ENCODE data around the gene NFATC4.
A peak's percentile ranks its signal among the peaks of the same experiment; 100 is the strongest.

Gene NFATC4

DNA sequence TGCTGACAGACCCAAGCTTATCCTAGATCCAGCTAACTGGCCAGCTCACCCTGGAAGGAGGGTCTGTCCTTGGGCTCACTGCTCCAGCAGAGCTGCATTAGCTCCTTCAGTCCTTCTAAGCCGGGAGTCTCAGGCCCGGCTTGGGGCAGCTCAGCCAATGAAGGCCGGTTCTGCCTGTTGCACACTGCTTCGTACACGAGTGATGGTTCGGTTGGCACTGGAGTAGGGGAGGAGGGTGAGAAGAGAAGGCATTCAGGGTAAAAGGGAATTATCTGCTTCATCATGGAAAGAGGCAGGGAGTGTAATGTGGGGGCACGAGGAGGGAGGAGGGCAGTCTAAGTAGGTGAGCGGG, 30.2 kb upstream of the NFATC4 start:
- in situ Hi-C loops (cut with HindIII; ENCODE audit: low sequenced_read_pairs): no loop called here
- H3K4me3 ChIP-seq (ENCODE audit: low read depth, low read length): no peak overlapping the region
- TF ChIP-seq, protein P1, sequence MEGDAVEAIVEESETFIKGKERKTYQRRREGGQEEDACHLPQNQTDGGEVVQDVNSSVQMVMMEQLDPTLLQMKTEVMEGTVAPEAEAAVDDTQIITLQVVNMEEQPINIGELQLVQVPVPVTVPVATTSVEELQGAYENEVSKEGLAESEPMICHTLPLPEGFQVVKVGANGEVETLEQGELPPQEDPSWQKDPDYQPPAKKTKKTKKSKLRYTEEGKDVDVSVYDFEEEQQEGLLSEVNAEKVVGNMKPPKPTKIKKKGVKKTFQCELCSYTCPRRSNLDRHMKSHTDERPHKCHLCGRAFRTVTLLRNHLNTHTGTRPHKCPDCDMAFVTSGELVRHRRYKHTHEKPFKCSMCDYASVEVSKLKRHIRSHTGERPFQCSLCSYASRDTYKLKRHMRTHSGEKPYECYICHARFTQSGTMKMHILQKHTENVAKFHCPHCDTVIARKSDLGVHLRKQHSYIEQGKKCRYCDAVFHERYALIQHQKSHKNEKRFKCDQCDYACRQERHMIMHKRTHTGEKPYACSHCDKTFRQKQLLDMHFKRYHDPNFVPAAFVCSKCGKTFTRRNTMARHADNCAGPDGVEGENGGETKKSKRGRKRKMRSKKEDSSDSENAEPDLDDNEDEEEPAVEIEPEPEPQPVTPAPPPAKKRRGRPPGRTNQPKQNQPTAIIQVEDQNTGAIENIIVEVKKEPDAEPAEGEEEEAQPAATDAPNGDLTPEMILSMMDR (IDR thresholded peaks at IDR 0.05; ENCODE audit: low read depth, low read length, missing control alignments): no peak
- no peak for DNase-seq (ENCODE audit: low read depth)

DNA sequence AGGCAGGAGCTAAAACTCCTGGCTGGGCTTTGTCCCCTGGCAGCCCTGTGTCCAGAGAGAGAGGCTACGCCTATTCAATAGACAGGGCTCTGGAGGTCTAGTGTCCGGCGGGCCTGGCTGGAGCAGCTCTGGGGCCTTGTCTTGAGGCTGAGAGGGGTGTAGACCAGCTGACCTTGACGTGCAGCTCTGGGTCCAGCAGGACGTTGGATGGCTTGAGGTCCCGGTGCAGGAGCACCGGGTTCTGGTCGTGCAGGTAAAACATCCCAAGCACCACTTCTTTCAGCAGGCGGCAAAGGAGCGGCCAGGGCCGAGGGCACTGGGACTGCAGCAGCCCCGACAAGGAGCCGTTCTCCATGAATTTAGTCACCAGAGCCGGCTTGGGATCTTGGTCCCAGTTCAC, 29.1 kb upstream of the NFATC4 start:
- H3K4me3 ChIP-seq (ENCODE audit: low read depth, low read length): no peak overlapping the region
- in situ Hi-C loops (cut with HindIII; ENCODE audit: low sequenced_read_pairs): no loop called here
- DNase-seq (ENCODE audit: low read depth): no peak
- TF ChIP-seq, protein P1 (IDR thresholded peaks at IDR 0.05; ENCODE audit: low read depth, low read length, missing control alignments): no peak

DNA sequence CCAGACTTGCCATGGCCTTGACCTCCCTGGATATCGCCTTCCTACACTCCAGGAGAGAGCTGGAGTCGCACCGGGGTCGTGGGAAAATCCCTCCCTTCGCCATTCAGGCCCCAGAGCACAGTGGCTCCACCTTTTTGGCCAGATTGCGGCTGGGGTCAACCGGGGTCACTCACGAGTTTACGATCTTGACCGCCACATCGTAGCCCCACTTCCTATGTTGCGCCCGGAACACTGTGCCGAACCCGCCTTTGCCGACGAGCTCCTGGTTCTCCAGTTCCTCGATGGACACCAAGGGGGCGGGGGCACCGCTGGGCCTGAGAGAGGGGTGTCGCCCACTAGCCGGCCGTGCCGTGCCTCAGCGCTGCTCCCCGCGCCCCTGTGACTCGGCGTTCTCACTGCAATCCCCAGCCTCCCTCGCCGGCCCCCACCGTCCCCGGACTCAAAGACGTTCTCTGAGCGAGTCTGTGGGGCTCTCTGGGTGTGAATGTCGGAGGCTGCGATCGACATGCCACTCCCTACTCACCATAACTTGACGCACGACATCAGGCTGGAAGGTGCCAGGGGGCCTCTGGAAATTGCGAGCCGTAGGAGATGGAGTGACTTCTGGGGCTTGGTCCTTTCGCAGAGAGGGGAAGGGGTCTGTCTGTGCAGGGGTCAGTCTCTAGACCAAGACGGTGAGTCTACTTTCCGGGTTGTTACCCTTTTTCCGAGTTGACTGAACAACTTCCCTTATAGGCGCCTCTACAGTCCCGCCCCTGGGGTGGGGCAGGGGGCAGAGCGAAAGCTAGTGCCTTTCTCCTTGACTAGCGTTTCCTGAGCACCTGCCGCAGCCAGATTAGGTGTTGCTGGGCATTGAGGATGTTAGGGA, 28.5 kb upstream of the NFATC4 start, which contains the start of gene RIPK3:
TSS of gene RIPK3 (minus strand) at position 708 of the 868 bp plus-strand sequence. CDS start at position 543, 165 bp downstream.
- DNase-seq (ENCODE audit: low read depth): no peak
- in situ Hi-C loops (cut with HindIII; ENCODE audit: low sequenced_read_pairs): no loop called here
- peak within 1 kb of the TSS; percentile 9 for H3K4me3 ChIP-seq (ENCODE audit: low read depth, low read length)
- TF ChIP-seq, protein P1 (IDR thresholded peaks at IDR 0.05; ENCODE audit: low read depth, low read length, missing control alignments): no peak

DNA sequence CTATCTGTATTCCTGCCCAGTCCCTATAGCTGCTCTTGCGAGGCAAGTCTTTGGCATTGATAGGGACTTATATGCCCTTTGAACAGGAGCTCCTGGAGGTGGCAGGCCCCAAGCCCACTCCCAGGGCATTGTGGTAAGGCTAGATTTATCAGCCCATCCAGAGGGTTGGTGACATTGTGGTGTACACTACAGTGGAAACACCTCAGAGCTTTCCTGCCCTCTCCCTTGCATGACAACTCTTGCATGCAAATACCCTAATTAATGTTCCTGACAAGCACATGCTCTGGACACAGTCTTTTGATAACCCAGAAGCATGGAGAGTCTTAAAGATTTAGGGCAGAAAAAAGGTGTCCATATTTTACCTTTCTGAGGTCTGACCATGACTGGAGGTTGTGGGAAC, 27.4 kb upstream of the NFATC4 start:
- in situ Hi-C loops (cut with HindIII; ENCODE audit: low sequenced_read_pairs): no loop called here
- no peak for DNase-seq (ENCODE audit: low read depth)
- H3K4me3 ChIP-seq (ENCODE audit: low read depth, low read length): no peak overlapping the region
- TF ChIP-seq, protein P1 (IDR thresholded peaks at IDR 0.05; ENCODE audit: low read depth, low read length, missing control alignments): no peak

DNA sequence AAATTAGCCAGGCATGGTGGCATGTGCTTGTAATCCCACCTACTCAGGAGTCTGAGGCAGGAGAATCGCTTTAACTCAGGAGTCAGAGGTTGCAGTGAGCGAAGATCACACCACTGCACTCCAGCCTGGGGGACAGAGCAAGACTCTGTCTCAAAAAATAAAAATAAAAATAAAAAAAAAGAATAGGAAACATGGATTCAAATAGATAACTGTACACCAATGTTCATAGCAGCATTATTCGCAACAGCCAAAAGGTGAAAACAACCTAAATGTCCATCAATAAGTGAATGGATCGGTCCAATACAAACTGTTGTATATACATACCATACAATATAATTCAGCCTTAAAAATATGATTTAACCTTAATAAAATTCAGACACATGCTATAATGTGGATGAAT, 25.1 kb upstream of the NFATC4 start:
- no peak for DNase-seq (ENCODE audit: low read depth)
- in situ Hi-C loops (cut with HindIII; ENCODE audit: low sequenced_read_pairs): no loop called here
- TF ChIP-seq, protein P1 (IDR thresholded peaks at IDR 0.05; ENCODE audit: low read depth, low read length, missing control alignments): no peak
- H3K4me3 ChIP-seq (ENCODE audit: low read depth, low read length): no peak overlapping the region

DNA sequence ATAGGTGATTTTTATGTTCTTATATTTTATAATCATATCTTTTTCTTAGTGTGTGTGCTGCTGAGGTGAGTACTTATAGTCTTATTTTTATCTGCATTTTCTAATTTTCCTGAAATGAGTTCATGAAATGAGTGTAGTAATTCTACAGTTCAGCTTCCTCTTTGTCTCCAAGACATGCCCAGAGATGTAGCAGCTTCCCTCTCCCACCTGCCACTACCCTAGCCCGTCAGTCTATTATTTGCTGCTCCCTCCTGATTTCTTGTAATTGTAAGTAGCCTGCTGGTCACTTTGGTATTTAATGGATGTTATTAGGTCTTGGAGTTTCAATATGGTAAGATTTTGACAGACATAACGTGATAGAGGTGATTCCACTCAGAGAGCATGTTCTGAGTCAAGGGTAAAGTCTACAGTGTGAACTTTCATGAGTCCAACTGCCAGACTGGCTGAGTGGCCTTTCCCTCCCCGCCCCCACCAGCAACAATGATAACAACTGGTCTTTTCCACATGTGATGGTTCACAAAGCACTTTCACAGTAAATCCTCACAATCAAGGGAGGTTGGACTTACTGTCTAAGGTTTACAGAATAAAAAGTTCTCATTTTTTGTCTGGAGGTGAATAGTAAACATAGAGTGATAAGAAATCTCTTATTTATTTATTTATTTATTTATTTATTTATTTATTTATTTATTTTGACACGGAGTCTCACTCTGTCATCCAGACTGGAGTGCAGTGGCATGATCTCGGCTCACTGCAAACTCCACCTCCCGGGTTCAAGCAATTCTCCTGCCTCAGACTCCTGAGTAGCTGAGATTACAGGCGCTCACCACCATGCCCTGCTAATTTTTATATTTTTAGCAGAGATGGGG, 24.0 kb upstream of the NFATC4 start:
- DNase-seq (ENCODE audit: low read depth): no peak
- H3K4me3 ChIP-seq (ENCODE audit: low read depth, low read length): no peak overlapping the region
- in situ Hi-C loops (cut with HindIII; ENCODE audit: low sequenced_read_pairs): no loop called here
- TF ChIP-seq, protein P1 (IDR thresholded peaks at IDR 0.05; ENCODE audit: low read depth, low read length, missing control alignments): no peak
